ENCODE measurements around the gene SNTG2.

GRCh38 chr2:1319393-1319792 lies 368.7 kb downstream of the SNTG2 start:
- TF ChIP-seq CTCF (IDR thresholded peaks at IDR 0.05) (no peak), POLR2A (IDR thresholded peaks at IDR 0.05) (no peak)
